ENCODE results near the gene TMSB10. TPM values are rescaled to one million over a fixed set of nuclear protein-coding genes. Genes with fewer than 3 reads are reported as not detected.

TMSB10 gene
- total RNA-seq = 16,273 and 17,426 TPM in 2 replicates

GRCh38 chr2:84905181-84906107, at the start of gene TMSB10:
TSS of gene TMSB10 (plus strand) at chr2:84905656.

GRCh38 chr2:84880645-84881521, 24.6 kb upstream of the TMSB10 start, which contains the start of gene TRABD2A:
TSS of gene TRABD2A (minus strand) at chr2:84881084. CDS start at chr2:84881039, 45 bp downstream.

Other genes starting within 250 kb of the TMSB10 start
- gene TRABD2A, start 24.6 kb upstream of the TMSB10 start, total RNA-seq = 6.8 and 9.6 TPM in 2 replicates
- 32.0 and 33.1 TPM in 2 replicates for gene KCMF1, start 65.5 kb downstream of the TMSB10 start, total RNA-seq
- 0.84 and 1.0 TPM in 2 replicates for gene TCF7L1, start 227.7 kb downstream of the TMSB10 start, total RNA-seq